NT2/D1 (cell line): ENCODE measurements around the gene ATOSA.

Source experiments
- SUZ12 ChIP-seq: IDR thresholded peaks from 2 replicates; pipeline ENCODE4 v1.6.1; 2011; ENCODE audit not compliant: insufficient read length, insufficient read depth; ENCODE audit errors: extremely low read depth
- YY1 ChIP-seq: IDR thresholded peaks from 2 replicates; pipeline ENCODE4 v1.6.1; 2011; ENCODE audit not compliant: insufficient read length, insufficient read depth
- ZNF274 ChIP-seq: IDR thresholded peaks from 2 replicates; pipeline ENCODE4 v1.6.1; 2011; ENCODE audit warnings: mild to moderate bottlenecking, low read depth, low read length

- TF ChIP-seq ZNF274 (no peak), YY1 (no peak), SUZ12 (no peak)
Measured at GRCh38 chr15:52728899-52729298, 49.7 kb upstream of the ATOSA start.
